ENCODE results near the gene MYCBP2. TPM values are rescaled to one million over a fixed set of nuclear protein-coding genes. Genes with fewer than 3 reads are reported as not detected.
"Not testable (repeated sequence)": the region's sequence is repeated elsewhere in the genome, so short reads cannot be mapped to it uniquely, and the experiment has no call there.

Gene MYCBP2
- polyA plus RNA-seq, 1 donor from 2014 or later: 78.2 TPM

GRCh38 chr13:77328819-77329132 lies 1.9 kb upstream of the MYCBP2 start:
- Mint-ChIP-seq H3K36me3 (peaks cover 4% of the 10 kb centered on the region), H3K4me3 (peak overlapping the region; percentile 93 to 99 (median 98)), H3K9me3 (no peaks in the 10 kb centered on the region), H3K4me1 (peaks cover 37 to 46% (median 42%) of the 10 kb centered on the region in 3 donors), H3K27me3 (peaks cover 4% of the 10 kb centered on the region), H3K27ac (peak overlapping the region; percentile 95 to 99 (median 98))

GRCh38 chr13:77325371-77325980 lies 1.4 kb downstream of the MYCBP2 start:
- Mint-ChIP-seq H3K27ac (peak overlapping the region; percentile 91 to 96 (median 91)), H3K9me3 (no peaks in the 10 kb centered on the region), H3K4me1 (peaks cover 55 to 68% (median 65%) of the 10 kb centered on the region in 3 donors), H3K4me3 (peak overlapping the region; percentile 88 to 99 (median 98)), H3K36me3 (peaks cover 5% of the 10 kb centered on the region), H3K27me3 (peaks cover 5% of the 10 kb centered on the region)

GRCh38 chr13:77323858-77324257 lies 3.0 kb downstream of the MYCBP2 start:
- no peaks in the 10 kb centered on the region for H3K9me3 Mint-ChIP-seq
- H3K4me1 Mint-ChIP-seq: peaks cover 65 to 78% (median 68%) of the 10 kb centered on the region in 3 donors
- H3K4me3 Mint-ChIP-seq: peak overlapping the region; percentile 88 to 99 (median 98)
- peaks cover 5% of the 10 kb centered on the region for H3K27me3 Mint-ChIP-seq
- peaks cover 5% of the 10 kb centered on the region for H3K36me3 Mint-ChIP-seq
- H3K27ac Mint-ChIP-seq: peak overlapping the region; percentile 74 to 91 (median 74)

- Mint-ChIP-seq H3K36me3 (peaks cover 8% of the 10 kb centered on the region), H3K27me3 (peaks cover 5% of the 10 kb centered on the region), H3K27ac (peak overlapping the region in 2 of 3 donors; percentile 14 to 31), H3K4me3 (no peak overlapping the region), H3K9me3 (peaks cover 0 to 1% (median 0%) of the 10 kb centered on the region in 3 donors), H3K4me1 (peaks cover 60 to 82% (median 67%) of the 10 kb centered on the region in 3 donors)
Measured at GRCh38 chr13:77319536-77319935, 7.4 kb downstream of the MYCBP2 start.

GRCh38 chr13:77318741-77319140 lies 8.2 kb downstream of the MYCBP2 start:
- peak overlapping the region in 2 of 4 donors; percentile 34 to 59 for H3K4me3 Mint-ChIP-seq

GRCh38 chr13:77316430-77316829 lies 10.5 kb downstream of the MYCBP2 start:
- H3K4me1 Mint-ChIP-seq: peaks cover 56 to 78% (median 66%) of the 10 kb centered on the region in 3 donors
- H3K27ac Mint-ChIP-seq: peak overlapping the region in 2 of 3 donors; percentile 64 to 80
- peaks cover 0 to 1% (median 0%) of the 10 kb centered on the region in 3 donors for H3K9me3 Mint-ChIP-seq
- H3K27me3 Mint-ChIP-seq: no peaks in the 10 kb centered on the region
- H3K36me3 Mint-ChIP-seq: peaks cover 5% of the 10 kb centered on the region
- peak overlapping the region in 3 of 4 donors; percentile 19 to 65 (median 51) for H3K4me3 Mint-ChIP-seq

More at GRCh38 chr13:77318741-77319140, 8.2 kb downstream of the MYCBP2 start:
- Mint-ChIP-seq H3K9me3 (peaks cover 0 to 1% (median 0%) of the 10 kb centered on the region in 3 donors), H3K36me3 (peaks cover 6% of the 10 kb centered on the region), H3K27me3 (peaks cover under 1% of the 10 kb centered on the region), H3K27ac (peak overlapping the region in 2 of 3 donors; percentile 31 to 87), H3K4me1 (peaks cover 63 to 82% (median 68%) of the 10 kb centered on the region in 3 donors)

- not testable (repeated sequence) for H3K27me3 Mint-ChIP-seq, H3K27ac Mint-ChIP-seq, H3K9me3 Mint-ChIP-seq, H3K36me3 Mint-ChIP-seq
- peak overlapping the region in 2 of 4 donors; percentile 21 to 43 for H3K4me3 Mint-ChIP-seq
- H3K4me1 Mint-ChIP-seq: peaks cover 57 to 80% (median 64%) of the 10 kb centered on the region in 3 donors
Measured at GRCh38 chr13:77315509-77315908, 11.4 kb downstream of the MYCBP2 start.

GRCh38 chr13:77313923-77314322 lies 13.0 kb downstream of the MYCBP2 start:
- Mint-ChIP-seq H3K9me3 (peaks cover 0 to 1% (median 0%) of the 10 kb centered on the region in 3 donors), H3K36me3 (peaks cover 5% of the 10 kb centered on the region), H3K27me3 (no peaks in the 10 kb centered on the region), H3K27ac (peak overlapping the region in 2 of 3 donors; percentile 42 to 49), H3K4me3 (peak overlapping the region in 2 of 4 donors; percentile 52 to 69), H3K4me1 (peaks cover 56 to 77% (median 66%) of the 10 kb centered on the region in 3 donors)

- Mint-ChIP-seq H3K9me3 (peaks cover 0 to 1% (median 0%) of the 10 kb centered on the region in 3 donors), H3K27me3 (no peaks in the 10 kb centered on the region), H3K36me3 (peaks cover 7% of the 10 kb centered on the region), H3K4me3 (peak overlapping the region in 1 of 4 donors; percentile 13), H3K4me1 (peaks cover 66 to 83% (median 77%) of the 10 kb centered on the region in 3 donors), H3K27ac (peak overlapping the region in 1 of 3 donors; percentile 26)
Measured at GRCh38 chr13:77312311-77312710, 14.6 kb downstream of the MYCBP2 start.

- Mint-ChIP-seq H3K27me3 (no peaks in the 10 kb centered on the region), H3K36me3 (peaks cover 2% of the 10 kb centered on the region), H3K9me3 (no peaks in the 10 kb centered on the region), H3K27ac (peak overlapping the region; percentile 19 to 71 (median 21)), H3K4me1 (peaks cover 71 to 82% (median 80%) of the 10 kb centered on the region in 3 donors), H3K4me3 (peak overlapping the region in 2 of 4 donors; percentile 13 to 65)
Measured at GRCh38 chr13:77310579-77311279, 16.2 kb downstream of the MYCBP2 start.

GRCh38 chr13:77310161-77310560 lies 16.7 kb downstream of the MYCBP2 start:
- Mint-ChIP-seq H3K9me3 (peaks cover 0 to 2% (median 0%) of the 10 kb centered on the region in 3 donors), H3K27me3 (no peaks in the 10 kb centered on the region), H3K4me3 (peak overlapping the region in 1 of 4 donors; percentile 6), H3K4me1 (peaks cover 73 to 85% (median 83%) of the 10 kb centered on the region in 3 donors), H3K36me3 (peaks cover 3% of the 10 kb centered on the region), H3K27ac (peak overlapping the region; percentile 2 to 77 (median 15))

- peaks cover 4% of the 10 kb centered on the region for H3K36me3 Mint-ChIP-seq
- H3K4me3 Mint-ChIP-seq: peak overlapping the region in 2 of 4 donors; percentile 6 to 31
- H3K27me3 Mint-ChIP-seq: no peaks in the 10 kb centered on the region
- peaks cover 0 to 3% (median 0%) of the 10 kb centered on the region in 3 donors for H3K9me3 Mint-ChIP-seq
- H3K27ac Mint-ChIP-seq: peak overlapping the region; percentile 1 to 87 (median 33)
- H3K4me1 Mint-ChIP-seq: peaks cover 69 to 83% (median 80%) of the 10 kb centered on the region in 3 donors
Measured at GRCh38 chr13:77309254-77309653, 17.6 kb downstream of the MYCBP2 start.

GRCh38 chr13:77306458-77306857 lies 20.4 kb downstream of the MYCBP2 start:
- peaks cover 0 to 3% (median 0%) of the 10 kb centered on the region in 3 donors for H3K9me3 Mint-ChIP-seq
- no peaks in the 10 kb centered on the region for H3K27me3 Mint-ChIP-seq
- peaks cover 4% of the 10 kb centered on the region for H3K36me3 Mint-ChIP-seq
- peak overlapping the region in 2 of 4 donors; percentile 15 to 72 for H3K4me3 Mint-ChIP-seq
- peak overlapping the region; percentile 52 to 64 (median 64) for H3K27ac Mint-ChIP-seq
- peaks cover 69 to 80% (median 72%) of the 10 kb centered on the region in 3 donors for H3K4me1 Mint-ChIP-seq

- Mint-ChIP-seq H3K9me3 (peaks cover 0 to 3% (median 0%) of the 10 kb centered on the region in 3 donors), H3K4me3 (peak overlapping the region in 3 of 4 donors; percentile 1 to 56 (median 39)), H3K36me3 (peaks cover 6% of the 10 kb centered on the region)
Measured at GRCh38 chr13:77305266-77305665, 21.6 kb downstream of the MYCBP2 start.

More at GRCh38 chr13:77305266-77305665, 21.6 kb downstream of the MYCBP2 start:
- Mint-ChIP-seq H3K27ac (peak overlapping the region; percentile 5 to 55 (median 7)), H3K4me1 (peaks cover 69 to 79% (median 74%) of the 10 kb centered on the region in 3 donors), H3K27me3 (no peaks in the 10 kb centered on the region)
